ENCODE results near the gene TMEM109. TPM values are rescaled to one million over a fixed set of nuclear protein-coding genes. Genes with fewer than 3 reads are reported as not detected.

TMEM109 gene
- total RNA-seq, 1 experiment from 2014 or later = 43.5 TPM

DNA sequence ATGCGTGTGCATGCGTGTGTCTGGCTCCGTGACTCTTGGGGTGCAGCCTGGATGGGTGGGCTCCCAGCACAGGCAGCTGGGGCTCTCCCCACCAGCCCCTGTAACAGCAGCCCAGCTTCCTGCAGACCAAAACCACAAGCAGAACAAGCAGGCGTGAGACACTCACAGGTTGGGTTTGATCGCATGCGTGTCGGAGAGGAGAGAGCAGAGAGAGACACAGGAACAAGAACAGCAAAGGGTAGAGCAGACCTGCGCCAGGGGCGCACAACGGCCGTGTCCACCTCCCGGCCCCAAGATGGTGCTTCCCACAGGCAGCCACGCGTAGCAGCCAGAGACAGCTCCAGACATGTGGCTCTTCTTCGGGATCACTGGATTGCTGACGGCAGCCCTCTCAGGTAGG lies 57.6 kb downstream of the TMEM109 start, which contains the start of gene CD6:
Gene CD6, plus strand, starts transcription at position 161 of the 400 bp plus-strand sequence. Its CDS starts 186 bp downstream, at position 347.
- no peak for DNase-seq (ENCODE audit: low read depth, low spot score)
- in situ Hi-C loops (cut with HindIII; ENCODE audit: low pct_unique_long_range_greater_than_20kb, low sequenced_read_pairs) = no loop called here

DNA sequence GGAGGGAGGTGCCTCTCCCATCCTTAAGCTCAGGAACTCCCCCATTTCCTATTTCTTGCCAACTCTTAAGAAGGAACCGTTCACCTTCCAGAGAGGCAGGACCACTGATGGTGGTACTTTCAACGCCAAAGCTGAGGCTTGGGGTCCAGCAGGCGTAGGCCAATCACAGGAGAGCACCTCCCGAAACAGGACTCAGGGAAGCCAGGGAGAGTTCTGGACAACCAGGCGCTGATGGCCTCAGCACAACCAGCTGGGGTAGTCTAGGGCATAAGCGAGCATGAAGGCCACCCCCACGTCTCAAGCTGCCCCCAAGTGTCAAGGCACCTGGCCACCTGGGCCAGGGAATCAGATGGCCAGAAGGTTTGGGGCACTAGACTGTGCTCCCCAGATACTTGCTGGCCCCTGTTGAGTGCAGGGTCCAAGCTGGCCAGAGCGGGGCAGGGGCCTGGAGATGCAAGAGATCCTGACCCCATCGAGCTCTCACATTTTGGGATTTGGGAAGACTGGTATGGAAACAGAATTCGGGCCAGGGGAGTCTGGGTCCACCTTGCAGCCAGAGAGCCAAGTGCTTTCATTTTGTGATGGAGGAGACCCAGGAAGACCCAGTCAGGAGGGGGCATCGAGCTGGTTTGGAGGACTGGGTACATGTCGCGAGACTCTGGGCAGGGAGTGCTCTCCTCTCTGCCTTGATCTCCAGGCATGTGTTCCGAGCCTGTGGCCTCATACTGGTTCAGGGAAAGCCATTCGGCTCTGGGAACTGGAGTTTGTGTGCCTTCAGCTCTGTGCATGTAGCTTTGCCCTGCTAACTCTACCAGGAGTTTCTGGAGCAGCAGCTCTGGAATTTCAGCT lies 58.4 kb downstream of the TMEM109 start:
- no peak for DNase-seq (ENCODE audit: low read depth, low spot score)
- in situ Hi-C loops (cut with HindIII; ENCODE audit: low pct_unique_long_range_greater_than_20kb, low sequenced_read_pairs) = no loop called here

Other genes with a start within 250 kb of the TMEM109 start
- not detected in 2 replicates for gene MS4A8, start 214.5 kb upstream of the TMEM109 start, total RNA-seq (2014; rRNA removed; shearing (Covaris generic))
- gene MS4A18, start 189.4 kb upstream of the TMEM109 start, total RNA-seq (2014; rRNA removed; shearing (Covaris generic)) = not detected in 2 replicates
- gene MS4A15, start 157.3 kb upstream of the TMEM109 start, total RNA-seq (2014; rRNA removed; shearing (Covaris generic)) = not detected in 2 replicates
- gene MS4A10, start 128.8 kb upstream of the TMEM109 start, total RNA-seq (2014; rRNA removed; shearing (Covaris generic)) = not detected in 2 replicates
- gene CCDC86, start 72.0 kb upstream of the TMEM109 start, total RNA-seq (2014; rRNA removed; shearing (Covaris generic)) = 9.2 and 9.6 TPM in 2 replicates
- gene PTGDR2, start 58.2 kb upstream of the TMEM109 start, total RNA-seq (2014; rRNA removed; shearing (Covaris generic)) = not detected in 2 replicates
- gene ZP1, start 46.6 kb upstream of the TMEM109 start, total RNA-seq (2014; rRNA removed; shearing (Covaris generic)) = not detected in 2 replicates
- 42.3 and 52.7 TPM in 2 replicates for gene PRPF19, start 7.6 kb upstream of the TMEM109 start, total RNA-seq (2014; rRNA removed; shearing (Covaris generic))
- gene TMEM132A, start 10.3 kb downstream of the TMEM109 start, total RNA-seq (2014; rRNA removed; shearing (Covaris generic)) = 35.0 and 36.2 TPM in 2 replicates
- gene SLC15A3, start 38.0 kb downstream of the TMEM109 start, total RNA-seq (2014; rRNA removed; shearing (Covaris generic)) = 0.75 and 1.1 TPM in 2 replicates
- gene CD6, start 57.5 kb downstream of the TMEM109 start, total RNA-seq (2014; rRNA removed; shearing (Covaris generic)) = not detected in 2 replicates
- not detected in 2 replicates for gene CD5, start 188.3 kb downstream of the TMEM109 start, total RNA-seq (2014; rRNA removed; shearing (Covaris generic))
- 13.5 and 17.4 TPM in 2 replicates for gene VPS37C, start 247.3 kb downstream of the TMEM109 start, total RNA-seq (2014; rRNA removed; shearing (Covaris generic))